NCI-H526 treated with DMSO at 0.1 percent for 48 hours (cell line): ENCODE data around the gene MXD1.

Source experiments
- DNase-seq: peaks from one replicate; lab custom pipeline; 2025; lab: John Stamatoyannopoulos, UW

The MXD1 gene

GRCh38 chr2:69952336-69953115 lies 37.6 kb downstream of the MXD1 start:
- no peak for DNase-seq

- DNase-seq = no peak
These were observed 39.2 kb downstream of the MXD1 start for GRCh38 chr2:69954084-69954483.

GRCh38 chr2:69955029-69955428 lies 40.1 kb downstream of the MXD1 start:
- no peak for DNase-seq

DNA sequence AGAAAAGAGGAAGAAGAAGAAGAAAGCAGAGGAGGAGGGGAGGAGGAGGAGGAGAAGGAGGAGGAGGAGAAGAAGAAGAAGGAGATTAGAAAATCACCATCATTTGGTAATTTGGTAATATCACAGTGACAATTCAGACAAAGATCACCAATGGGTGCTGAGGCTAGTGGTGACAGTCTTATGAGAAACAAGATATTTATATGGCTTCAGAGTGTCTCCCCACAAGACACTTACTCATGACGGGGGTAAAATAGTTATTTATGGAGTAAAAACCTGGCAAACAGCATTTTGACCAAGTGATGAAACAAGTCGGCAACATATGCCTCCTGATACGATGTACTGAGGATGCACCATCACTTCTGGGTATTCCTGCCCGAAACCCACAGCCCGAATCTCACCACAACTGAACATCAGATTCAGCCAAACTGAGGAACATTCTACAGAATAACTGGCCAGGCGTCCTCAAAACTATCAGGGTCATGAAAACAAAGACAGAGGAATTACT lies 41.6 kb downstream of the MXD1 start:
- DNase-seq = no peak

DNA sequence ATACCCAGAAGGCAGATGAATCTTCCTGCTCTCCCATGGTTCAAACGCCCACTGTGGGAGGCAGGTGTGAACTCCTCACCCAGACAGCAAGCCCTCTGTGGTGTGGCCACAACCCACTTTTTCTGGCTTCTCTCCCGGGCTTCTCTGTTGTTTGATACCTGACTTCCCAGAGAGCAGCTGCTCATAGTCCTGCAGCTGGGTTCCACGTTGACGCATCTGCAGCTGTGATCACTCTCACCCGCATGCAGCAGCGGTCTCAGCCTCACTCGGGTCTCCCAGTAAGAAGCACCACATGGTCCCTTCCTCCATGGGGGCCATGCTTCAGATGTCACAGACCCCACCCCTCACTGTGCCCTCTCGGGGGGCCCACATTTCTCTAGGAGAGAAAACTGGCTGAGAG lies 43.1 kb downstream of the MXD1 start:
- no peak for DNase-seq

DNA sequence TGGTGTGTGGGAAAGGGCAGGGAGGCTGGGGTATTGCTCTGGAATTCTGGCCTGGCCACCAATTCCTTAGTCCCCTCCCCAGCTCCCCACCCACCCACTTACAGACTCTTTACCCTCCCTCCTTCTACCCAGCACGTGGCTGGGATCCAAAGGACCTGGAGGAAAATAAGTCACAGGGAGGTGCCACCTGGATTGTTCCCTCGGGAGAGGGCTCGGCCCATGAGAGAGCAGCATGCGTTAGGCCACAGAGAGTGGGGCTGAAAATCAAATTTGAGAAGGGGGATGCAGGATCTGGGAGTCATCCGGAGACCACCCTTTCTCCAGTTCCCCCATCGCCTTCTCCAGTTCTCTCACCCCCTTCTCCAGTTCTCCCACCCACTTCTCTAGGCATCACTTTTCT lies 43.6 kb downstream of the MXD1 start:
- no peak for DNase-seq

GRCh38 chr2:69959425-69959824 lies 44.5 kb downstream of the MXD1 start:
- no peak for DNase-seq

GRCh38 chr2:69960821-69961220 lies 45.9 kb downstream of the MXD1 start:
- DNase-seq = no peak

DNA sequence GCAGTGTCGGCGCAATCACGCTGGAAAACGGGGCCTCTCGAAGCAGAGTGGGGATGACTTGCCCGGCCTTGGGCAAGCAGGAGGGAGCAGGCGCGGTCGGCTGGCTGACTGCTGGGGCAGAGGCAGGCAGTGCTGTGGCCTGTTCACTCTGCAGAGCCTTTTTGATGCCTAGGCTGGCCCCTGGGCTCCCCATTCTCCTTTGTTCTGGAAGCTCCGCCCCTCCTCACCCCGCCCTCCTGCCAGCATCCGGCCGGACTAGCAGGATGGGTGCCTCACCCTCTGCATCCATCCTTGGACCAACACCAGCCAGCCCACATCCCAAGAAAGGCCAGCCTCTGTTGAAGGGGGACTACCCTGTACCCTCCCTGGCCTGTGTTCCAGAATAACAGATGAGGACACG lies 46.6 kb downstream of the MXD1 start, which contains the start of gene ASPRV1:
ASPRV1 (minus strand) TSS at position 136 of the 400 bp plus-strand sequence. CDS start 195 bp downstream, outside the sequence.
- no peak for DNase-seq

DNA sequence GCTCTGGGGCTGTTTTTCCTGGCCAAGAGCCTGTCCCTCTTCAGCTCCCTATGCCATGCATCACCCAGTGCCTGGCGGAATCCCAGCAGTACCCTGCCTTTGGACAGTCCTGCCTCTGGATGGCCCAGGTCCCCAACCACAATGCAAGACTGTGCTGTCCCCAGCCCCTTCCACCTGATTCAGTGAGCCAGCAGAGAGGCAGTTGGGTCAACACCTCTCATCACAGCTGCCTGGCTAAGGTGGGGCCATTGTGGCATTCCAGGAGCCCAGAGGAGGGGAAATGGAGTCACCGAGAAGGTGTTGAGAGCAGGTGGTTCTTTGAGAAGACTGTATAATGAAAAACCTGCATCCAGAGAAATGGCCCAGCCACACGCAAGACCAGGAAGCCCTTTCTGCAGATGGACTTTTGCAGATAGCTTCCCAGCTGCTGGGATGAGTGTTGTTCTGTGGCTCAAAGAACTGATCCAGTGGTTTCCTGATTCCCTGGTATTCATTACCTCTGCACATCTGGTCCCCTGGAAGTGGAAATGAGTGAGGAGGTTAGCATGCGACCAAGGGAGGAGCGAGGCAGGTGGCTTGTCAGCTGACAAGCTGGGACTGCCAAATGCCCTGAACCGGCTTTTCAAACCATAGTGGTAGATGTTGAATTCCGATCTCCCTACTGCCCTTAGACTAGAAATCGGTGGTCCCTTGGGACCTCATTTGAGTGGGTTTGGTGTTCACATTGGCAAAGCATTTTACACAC lies 48.2 kb downstream of the MXD1 start:
- DNase-seq = no peak

DNA sequence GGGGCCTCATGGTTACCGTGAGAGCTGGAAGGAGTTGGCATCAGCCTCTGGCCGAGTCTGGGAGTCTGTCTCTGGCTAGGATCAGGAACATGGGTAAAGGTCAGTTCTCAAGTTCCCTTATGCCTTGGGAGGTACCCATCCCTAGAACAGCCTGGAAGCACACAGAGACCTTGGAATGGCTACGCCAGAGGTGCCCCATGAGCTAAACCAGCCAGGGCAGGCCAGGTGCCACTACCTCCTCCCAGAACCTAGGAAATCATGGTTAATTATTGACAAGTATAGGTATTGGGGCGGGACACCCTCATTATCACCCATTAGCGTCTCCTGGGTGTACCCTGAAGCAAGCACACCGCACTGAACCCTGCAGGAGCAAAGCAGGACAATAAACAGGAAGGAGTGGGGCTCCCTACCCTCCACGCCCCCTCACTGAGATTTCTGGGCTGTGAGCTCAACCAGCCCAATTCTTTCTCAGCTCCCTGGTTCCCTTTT lies 49.5 kb downstream of the MXD1 start:
- no peak for DNase-seq

- no peak for DNase-seq
These were observed 51.0 kb downstream of the MXD1 start for GRCh38 chr2:69965756-69966445.

DNA sequence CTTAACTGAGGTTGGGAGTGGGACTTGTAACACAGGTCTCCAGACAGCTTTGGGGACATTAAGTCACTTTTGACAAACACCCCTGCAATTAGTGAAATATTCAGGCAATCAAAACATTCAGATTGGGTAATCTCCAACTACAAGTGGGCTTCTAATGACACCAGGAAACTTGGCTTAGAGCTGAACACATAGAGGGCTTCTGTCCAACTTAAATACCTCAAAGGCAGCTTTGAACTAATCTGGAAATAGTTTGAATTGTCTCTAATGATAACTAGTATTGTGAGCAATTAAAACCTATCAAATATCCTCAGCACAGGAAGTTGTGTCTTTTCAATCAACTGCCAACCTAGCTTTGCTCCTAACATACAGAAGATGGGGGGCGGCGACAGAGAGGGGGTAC lies 51.6 kb downstream of the MXD1 start:
- no peak for DNase-seq

DNA sequence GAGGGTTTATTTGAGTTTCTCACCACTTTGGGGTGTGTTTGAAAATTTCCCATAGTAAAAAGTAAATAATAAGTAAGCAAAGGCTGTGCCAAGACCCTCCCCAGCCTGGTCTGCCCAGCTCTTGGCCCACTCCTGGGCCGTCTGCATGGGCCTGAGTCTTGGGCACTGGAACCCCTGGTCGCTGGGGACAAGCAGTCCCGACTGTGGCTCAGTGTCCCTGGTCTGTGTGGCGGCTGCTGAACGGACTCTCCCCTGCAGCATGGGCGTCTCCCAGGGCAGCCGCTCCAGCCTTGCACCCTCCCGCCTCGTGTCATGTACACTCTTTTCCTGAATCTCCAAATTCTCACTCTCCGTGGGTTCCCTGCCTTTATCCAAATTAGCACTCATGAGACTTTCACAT lies 53.7 kb downstream of the MXD1 start:
- DNase-seq = no peak

- no peak for DNase-seq
These were observed 54.4 kb downstream of the MXD1 start for GRCh38 chr2:69969126-69969983.

DNA sequence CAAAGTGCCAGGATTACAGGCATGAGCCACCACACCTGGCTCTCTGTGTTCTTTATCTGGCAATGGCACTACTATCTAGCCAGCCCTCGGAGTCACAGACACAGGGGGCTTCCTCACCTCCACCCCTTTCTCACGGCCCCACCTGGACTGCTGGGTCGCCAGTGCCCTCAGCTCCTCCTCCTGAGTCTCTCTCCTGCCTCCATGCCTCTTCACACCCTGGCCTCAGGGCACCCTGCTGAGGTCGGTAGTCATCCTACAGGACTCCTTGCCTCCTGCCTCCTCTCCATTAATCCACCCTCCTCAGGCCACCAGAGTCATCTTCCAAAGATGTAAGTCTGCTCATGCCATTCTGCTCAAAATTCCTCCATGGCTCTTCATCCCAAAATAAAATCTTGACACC lies 55.1 kb downstream of the MXD1 start:
- DNase-seq = no peak

DNA sequence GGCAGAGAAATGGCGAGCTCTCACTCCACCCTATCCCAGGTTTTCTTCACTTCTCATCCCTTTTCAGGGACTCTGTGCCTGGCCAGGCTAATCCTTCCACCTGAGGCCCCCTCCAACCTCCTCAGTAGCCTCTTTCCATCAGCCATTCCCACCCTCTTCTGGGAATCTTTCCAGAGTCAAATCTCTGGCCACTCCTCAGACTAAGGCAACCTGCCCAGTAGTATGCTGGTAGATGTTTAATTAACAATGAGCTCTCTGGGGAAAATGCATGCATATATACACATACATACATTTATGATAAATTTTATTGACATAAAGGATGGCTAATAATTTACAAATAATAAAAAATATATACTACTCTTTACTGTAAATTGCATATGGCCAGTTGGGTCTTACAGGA lies 57.9 kb downstream of the MXD1 start:
- no peak for DNase-seq

- DNase-seq = no peak
These were observed 58.4 kb downstream of the MXD1 start for GRCh38 chr2:69973335-69973735.

DNA sequence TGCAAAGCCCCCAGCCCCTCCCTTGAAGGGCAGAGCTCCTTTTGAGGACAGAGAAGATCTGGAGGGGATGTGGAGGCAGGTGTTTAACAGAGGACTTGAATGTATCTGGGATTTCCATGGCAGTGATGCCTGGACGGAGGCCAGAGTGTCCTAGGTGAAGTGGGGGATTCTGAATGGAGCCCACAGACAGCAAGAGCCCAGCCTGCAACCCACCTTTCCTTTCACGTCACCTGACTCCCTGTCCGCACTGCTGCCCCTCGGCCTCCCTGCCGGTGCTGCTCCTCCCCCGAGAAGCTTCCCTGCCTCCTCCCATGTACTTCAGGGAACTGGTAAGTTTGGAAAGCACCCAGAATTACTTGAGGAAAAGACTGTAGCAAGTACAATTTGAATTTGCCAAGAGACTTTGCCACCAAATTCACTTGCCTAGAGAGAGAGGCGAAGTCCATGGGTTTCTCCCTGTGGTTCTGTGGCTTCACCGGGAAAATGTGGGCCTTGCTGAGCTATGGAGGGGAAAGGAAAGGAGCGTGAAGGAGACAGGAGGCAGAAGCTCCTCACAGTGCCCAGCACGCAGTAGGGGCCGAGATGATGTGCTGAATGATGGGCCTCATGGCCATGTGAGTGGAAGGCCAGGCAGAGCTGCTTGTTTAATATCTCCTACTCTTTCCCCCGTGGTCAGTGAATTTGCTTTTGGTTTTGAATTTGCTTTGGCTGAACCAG lies 60.4 kb downstream of the MXD1 start:
- no peak for DNase-seq

DNA sequence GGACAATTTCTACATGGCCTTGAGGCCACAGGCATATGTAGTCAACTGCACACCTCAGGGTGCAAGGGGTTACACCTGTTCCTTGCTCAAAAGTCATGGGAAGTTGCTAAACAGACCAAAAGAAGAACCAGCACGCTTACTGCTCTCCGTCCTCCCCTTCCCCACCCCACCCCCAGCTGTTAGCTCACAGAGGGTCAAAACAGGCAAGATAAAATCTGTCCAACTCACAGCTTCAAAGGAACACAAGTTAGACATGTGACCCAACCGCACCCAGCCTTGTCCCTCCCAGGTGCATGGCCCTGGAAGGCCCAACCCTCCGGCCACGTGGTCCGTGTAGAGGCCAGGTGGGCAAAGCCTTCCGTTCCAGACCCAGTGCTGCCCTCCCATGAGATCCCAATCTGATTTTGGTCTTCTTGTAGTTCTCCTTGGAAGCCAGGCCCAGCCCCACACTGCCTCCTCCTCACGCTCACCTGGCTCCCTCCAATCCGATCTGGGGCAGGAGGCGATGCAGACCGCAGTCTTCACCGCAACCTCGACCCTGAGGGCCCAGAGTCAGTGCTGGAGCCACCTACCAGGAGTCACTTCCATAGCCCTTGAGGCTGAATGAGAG lies 61.0 kb downstream of the MXD1 start:
- DNase-seq = no peak
